Measurements from ENCODE around the gene RASSF10.
"Not testable (repeated sequence)": the region's sequence is repeated elsewhere in the genome, so short reads cannot be mapped to it uniquely, and the experiment has no call there.

The RASSF10 gene

GRCh38 chr11:13029872-13030271 is 20.8 kb downstream of the RASSF10 start:
- DNase-seq = no peak

GRCh38 chr11:13030857-13031256 is 21.7 kb downstream of the RASSF10 start:
- DNase-seq = no peak

- no peak for DNase-seq
Measured at GRCh38 chr11:13031349-13031748, 22.2 kb downstream of the RASSF10 start.

- DNase-seq = no peak
Measured at GRCh38 chr11:13033760-13034533, 24.8 kb downstream of the RASSF10 start.

- no peak for DNase-seq
Measured at GRCh38 chr11:13035711-13036110, 26.6 kb downstream of the RASSF10 start.

GRCh38 chr11:13036235-13036634 is 27.1 kb downstream of the RASSF10 start:
- DNase-seq = no peak

GRCh38 chr11:13038366-13038765 is 29.2 kb downstream of the RASSF10 start:
- DNase-seq = no peak

- DNase-seq = no peak
Measured at GRCh38 chr11:13039126-13039525, 30.0 kb downstream of the RASSF10 start.

GRCh38 chr11:13040969-13041561 is 31.9 kb downstream of the RASSF10 start:
- DNase-seq = no peak

GRCh38 chr11:13042873-13043342 is 33.8 kb downstream of the RASSF10 start:
- DNase-seq = no peak

- DNase-seq = no peak
Measured at GRCh38 chr11:13043912-13044628, 35.0 kb downstream of the RASSF10 start.

- DNase-seq = not testable (repeated sequence)
Measured at GRCh38 chr11:13045089-13045488, 36.0 kb downstream of the RASSF10 start.

GRCh38 chr11:13045734-13046133 is 36.6 kb downstream of the RASSF10 start:
- no peak for DNase-seq

GRCh38 chr11:13046637-13047570 is 37.8 kb downstream of the RASSF10 start:
- DNase-seq = no peak

- no peak for DNase-seq
Measured at GRCh38 chr11:13047884-13048283, 38.8 kb downstream of the RASSF10 start.

- DNase-seq = no peak
Measured at GRCh38 chr11:13051257-13051656, 42.1 kb downstream of the RASSF10 start.

- DNase-seq = no peak
Measured at GRCh38 chr11:13052130-13052571, 43.0 kb downstream of the RASSF10 start.

- no peak for DNase-seq
Measured at GRCh38 chr11:13053255-13053917, 44.3 kb downstream of the RASSF10 start.

- no peak for DNase-seq
Measured at GRCh38 chr11:13054278-13054677, 45.2 kb downstream of the RASSF10 start.

- DNase-seq = no peak
Measured at GRCh38 chr11:13055200-13055599, 46.1 kb downstream of the RASSF10 start.

- DNase-seq = no peak
Measured at GRCh38 chr11:13061294-13061990, 52.3 kb downstream of the RASSF10 start.
